Measurements from ENCODE around the gene SMYD2. TPM values are rescaled to one million over a fixed set of nuclear protein-coding genes. Genes with fewer than 3 reads are reported as not detected.

SMYD2 gene
- total and polyA plus RNA-seq, 5 experiments from 2014 or later = 37.2 to 41.9 (median 39.5) TPM

DNA sequence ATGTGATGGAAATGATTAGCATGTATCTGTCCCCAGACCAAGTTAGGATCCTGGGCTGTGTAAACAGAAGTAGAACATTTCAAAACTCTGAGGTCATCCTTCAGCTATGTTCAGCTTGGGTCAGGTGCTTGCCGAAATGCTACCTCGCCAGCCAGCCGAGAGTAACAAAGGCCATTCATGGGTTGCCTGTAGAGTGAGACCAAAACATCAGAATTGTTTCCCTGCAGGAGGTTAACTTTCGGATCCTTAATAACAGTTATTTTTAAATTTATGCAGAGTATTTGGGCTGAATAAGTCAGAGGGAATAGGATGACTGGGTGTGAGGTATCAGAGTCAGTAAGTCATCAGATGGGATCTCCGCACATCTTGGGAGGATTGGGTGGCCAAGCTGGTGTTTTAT lies 35.6 kb downstream of the SMYD2 start:
- DNase-seq = no peak
- ATAC-seq = no peak
- Mint-ChIP-seq H3K27me3 (no peaks in the 10 kb centered on the region), H3K36me3 (peaks cover 0 to 73% (median 15%) of the 10 kb centered on the region in 3 donors), H3K4me3 (no peak overlapping the region), H3K9me3 (no peaks in the 10 kb centered on the region), H3K27ac (no peak overlapping the region), H3K4me1 (peaks cover 4 to 11% (median 8%) of the 10 kb centered on the region in 4 donors)
- POLR2A ChIA-PET = no interaction called here

DNA sequence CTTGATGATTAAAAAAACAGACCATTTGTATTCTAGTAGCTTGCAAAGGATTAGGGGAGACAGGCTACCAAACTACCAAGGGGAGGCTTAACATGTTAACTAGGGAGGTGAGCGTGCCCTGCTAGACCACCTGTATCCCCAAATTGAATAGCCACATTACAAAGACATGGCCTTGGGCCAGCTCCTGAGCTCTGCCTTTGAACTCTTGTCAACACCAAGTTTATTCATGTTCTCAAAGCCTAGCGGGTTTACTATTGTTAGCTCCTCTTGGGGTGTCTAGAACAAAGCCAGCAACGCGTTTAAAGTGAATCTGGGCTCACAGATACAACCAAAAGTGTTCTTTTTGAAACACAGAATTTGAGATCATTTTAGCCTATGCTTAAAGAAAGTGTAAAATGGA lies 36.3 kb downstream of the SMYD2 start:
- DNase-seq (no peak), ATAC-seq (no peak)
- H3K4me1 Mint-ChIP-seq = peaks cover 0 to 9% (median 3%) of the 10 kb centered on the region in 4 donors
- no peak overlapping the region for H3K4me3 Mint-ChIP-seq
- H3K27ac Mint-ChIP-seq = peak overlapping the region in 2 of 10 donors; percentile 52 to 57
- peaks cover 0 to 80% (median 17%) of the 10 kb centered on the region in 3 donors for H3K36me3 Mint-ChIP-seq
- POLR2A ChIA-PET = no interaction called here
- no peaks in the 10 kb centered on the region for H3K9me3 Mint-ChIP-seq
- no peaks in the 10 kb centered on the region for H3K27me3 Mint-ChIP-seq

DNA sequence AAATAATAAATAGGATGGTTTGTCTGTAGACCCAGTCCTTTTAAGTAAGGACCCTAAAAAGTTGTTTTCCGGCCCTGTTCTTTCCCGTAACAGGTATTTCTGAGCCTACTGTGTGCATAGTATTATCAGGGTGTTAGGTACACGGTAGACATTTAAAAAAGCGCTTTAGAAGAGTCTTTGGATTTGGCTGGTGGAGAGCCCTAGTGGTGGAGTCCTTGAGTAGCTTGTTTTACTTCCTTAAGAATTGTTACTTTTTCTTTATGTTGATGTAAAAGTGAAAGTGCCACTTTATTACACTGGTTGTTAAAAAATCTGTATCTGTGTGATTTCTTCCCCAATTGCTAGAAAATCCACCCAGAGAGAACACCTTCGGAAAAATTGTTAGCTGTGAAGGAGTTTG lies 36.8 kb downstream of the SMYD2 start:
- POLR2A ChIA-PET = no interaction called here
- DNase-seq = no peak
- no peaks in the 10 kb centered on the region for H3K27me3 Mint-ChIP-seq
- peaks cover 0 to 7% (median under 1%) of the 10 kb centered on the region in 4 donors for H3K4me1 Mint-ChIP-seq
- no peak overlapping the region for H3K27ac Mint-ChIP-seq
- H3K9me3 Mint-ChIP-seq = no peaks in the 10 kb centered on the region
- peaks cover 0 to 80% (median 17%) of the 10 kb centered on the region in 3 donors for H3K36me3 Mint-ChIP-seq
- ATAC-seq = no peak
- no peak overlapping the region for H3K4me3 Mint-ChIP-seq

DNA sequence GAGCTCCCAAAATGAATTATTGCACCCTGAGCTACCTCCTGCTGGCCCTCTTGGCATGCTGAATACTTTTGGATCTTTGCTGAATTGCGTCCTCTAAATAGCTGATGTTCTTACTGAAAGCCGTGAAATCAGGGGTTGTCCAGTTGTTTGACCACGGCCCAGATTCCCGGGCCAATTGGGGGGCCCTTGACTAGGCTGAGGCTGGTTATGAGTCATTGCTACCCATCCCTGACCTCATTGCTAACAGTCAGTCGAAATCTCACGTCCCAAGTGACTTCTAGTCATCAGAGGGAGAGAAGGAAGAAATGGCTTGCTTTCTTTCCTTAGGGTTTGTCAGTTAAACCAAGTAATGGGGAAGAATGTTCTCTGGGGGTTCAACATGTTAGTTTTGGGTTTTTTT lies 37.4 kb downstream of the SMYD2 start:
- POLR2A ChIA-PET = no interaction called here
- ATAC-seq = no peak
- Mint-ChIP-seq H3K4me1 (peaks cover 0 to 7% (median 0%) of the 10 kb centered on the region in 4 donors), H3K27ac (no peak overlapping the region), H3K9me3 (no peaks in the 10 kb centered on the region), H3K27me3 (no peaks in the 10 kb centered on the region), H3K36me3 (peaks cover 0 to 84% (median 17%) of the 10 kb centered on the region in 3 donors), H3K4me3 (no peak overlapping the region)
- DNase-seq = no peak

DNA sequence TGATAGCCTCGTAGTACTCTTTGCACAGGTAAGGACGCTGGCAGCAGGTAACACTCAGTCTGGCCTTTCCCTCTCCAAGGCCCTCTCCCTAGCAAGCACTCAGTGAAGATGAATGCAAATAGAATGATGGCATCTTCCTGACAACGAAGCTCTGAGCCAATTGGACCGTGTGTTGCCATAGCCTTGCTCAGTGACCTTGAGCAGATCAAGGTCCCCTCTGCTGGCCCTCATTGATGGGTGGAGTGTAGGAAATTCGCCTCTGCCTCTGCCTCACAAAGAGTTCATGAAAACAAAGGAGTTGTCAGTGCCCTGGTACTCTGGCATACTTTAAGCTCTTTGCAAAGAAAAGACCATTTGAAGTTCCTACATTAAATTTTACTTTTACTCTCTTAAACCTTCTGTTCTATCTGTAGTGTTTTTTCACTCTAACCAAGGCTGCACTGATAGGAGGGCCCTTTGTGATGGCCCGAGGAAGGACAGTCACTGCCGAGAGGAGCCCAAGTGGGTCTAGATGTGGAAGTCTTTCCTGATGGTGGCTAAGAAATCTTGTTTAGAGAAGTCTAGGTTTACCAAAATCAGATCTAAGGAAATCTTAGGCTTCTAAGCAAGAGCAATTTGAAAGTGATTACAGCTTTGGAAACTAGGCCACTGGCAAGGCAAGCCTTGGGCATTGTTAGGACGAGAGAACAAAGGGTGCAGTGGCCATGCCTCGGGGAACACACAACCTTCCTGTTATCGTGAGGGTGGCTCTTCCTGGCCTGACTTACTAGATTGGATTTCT lies 38.2 kb downstream of the SMYD2 start:
- POLR2A ChIA-PET = no interaction called here
- ATAC-seq = no peak
- peaks cover 0 to 84% (median 17%) of the 10 kb centered on the region in 3 donors for H3K36me3 Mint-ChIP-seq
- H3K4me1 Mint-ChIP-seq = peaks cover 0 to 3% (median 0%) of the 10 kb centered on the region in 4 donors
- H3K4me3 Mint-ChIP-seq = no peak overlapping the region
- H3K9me3 Mint-ChIP-seq = no peaks in the 10 kb centered on the region
- peak overlapping the region in 3 of 10 donors; percentile 3 to 50 (median 36) for H3K27ac Mint-ChIP-seq
- DNase-seq = no peak
- no peaks in the 10 kb centered on the region for H3K27me3 Mint-ChIP-seq

DNA sequence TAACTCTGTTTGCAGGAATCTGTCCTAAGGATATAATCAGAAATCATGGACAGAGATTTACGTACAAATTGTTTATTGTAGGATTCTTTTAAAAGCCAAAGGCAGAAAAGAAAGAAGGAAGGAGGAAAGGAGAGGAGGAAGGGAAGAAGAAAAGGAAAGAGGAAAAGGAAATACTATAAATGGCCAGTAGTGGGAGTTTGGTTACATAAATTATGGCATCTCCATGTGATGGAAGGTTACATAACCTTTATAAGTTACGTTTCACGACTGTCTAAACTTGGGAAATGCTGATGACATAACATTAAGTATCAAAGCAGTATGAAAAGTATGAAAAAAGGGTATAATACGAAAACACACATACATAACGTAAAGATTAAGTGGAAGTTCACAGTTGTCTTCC lies 39.0 kb downstream of the SMYD2 start:
- no peak for ATAC-seq
- H3K27ac Mint-ChIP-seq = peak overlapping the region in 2 of 10 donors; percentile 50 to 73
- no peaks in the 10 kb centered on the region for H3K27me3 Mint-ChIP-seq

DNA sequence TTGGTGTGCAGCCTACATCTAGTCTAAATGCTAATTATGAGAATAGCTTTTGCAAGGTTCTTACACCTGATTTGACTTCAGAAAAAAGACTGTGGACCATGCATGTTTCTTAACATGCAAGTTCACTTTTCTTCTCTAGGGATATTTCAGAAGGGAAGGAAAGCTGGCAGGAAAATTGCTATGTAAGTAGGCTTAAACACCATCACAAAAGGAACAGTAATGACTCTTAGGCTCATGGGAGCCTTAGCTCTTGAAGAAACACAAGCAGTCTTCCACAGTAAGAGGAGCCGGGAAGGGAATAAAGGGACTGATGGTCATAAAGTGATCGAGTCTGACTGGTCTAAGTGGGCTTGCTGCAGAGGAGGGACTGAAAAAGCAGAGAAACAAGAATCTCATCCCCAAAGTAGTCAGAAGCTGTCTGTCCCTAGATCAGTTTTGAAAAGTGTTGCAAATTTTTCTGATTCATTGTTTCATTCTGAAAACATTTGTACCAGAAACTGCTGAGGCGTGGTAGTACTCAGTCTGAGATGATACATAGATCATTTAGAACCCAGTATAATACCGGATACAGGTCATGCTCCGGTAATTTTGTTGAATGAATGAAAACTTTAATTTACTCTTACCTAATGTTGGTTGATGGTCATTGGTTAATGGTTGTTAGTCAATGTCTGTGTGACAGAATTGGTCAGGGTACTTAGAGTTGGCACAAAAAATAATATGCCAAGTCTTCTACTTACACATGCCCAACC lies 40.9 kb downstream of the SMYD2 start:
- Mint-ChIP-seq H3K4me3 (no peak overlapping the region), H3K27ac (peak overlapping the region in 3 of 10 donors; percentile 11 to 47 (median 43))
- POLR2A ChIA-PET = no interaction called here

More for the DNA sequence above, 39.0 kb downstream of the SMYD2 start:
- POLR2A ChIA-PET = no interaction called here
- DNase-seq = no peak
- Mint-ChIP-seq H3K4me3 (no peak overlapping the region), H3K9me3 (no peaks in the 10 kb centered on the region), H3K36me3 (peaks cover 0 to 85% (median 17%) of the 10 kb centered on the region in 3 donors), H3K4me1 (peaks cover 0 to 3% (median 0%) of the 10 kb centered on the region in 4 donors)

DNA sequence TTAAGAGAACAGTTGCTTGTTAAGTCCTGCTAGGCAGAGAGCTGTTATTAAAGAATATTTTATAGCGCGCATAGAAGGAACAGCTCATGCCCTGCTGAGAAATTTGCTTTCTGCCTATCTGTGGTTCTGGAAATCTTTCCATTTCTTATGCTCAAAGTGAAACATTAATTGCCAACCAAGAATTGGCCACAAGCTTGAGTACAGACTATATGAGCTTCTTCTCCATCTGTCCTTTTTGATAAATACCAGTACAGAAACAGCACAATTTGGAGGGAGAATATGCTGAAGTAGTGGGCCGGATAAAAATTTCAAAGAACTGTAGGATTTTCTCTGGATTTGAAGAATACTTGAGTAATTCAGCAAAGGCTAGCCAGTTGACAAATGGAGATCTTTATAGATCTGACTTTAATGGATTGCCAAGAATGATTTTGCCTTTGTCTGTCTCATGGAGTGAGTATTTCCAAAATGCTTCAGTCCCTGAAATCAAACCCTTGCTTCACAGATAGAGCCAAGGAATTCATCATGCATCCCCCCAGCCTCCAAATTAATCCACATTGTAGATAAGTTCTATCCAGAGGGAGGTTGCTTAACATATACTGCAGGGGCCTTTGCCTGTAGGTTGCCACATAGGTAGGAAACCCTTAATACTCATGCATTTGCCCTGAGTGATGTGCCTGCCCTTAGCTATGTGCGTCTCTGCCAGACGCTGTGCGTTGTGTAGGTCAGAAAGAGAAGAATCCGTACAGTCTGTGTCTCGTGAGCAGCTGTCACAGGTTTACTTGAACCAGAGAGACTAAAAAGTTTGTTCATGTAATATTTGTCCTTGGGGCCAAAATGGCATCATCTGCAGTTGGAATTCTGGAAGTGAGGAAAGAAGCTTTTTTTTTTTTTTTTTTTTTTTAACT lies 44.2 kb downstream of the SMYD2 start:
- H3K36me3 Mint-ChIP-seq = peaks cover 0 to 67% (median 7%) of the 10 kb centered on the region in 3 donors
- no peaks in the 10 kb centered on the region for H3K9me3 Mint-ChIP-seq
- H3K27ac Mint-ChIP-seq = peak overlapping the region in 2 of 10 donors; percentile 27 to 52
- H3K4me1 Mint-ChIP-seq = no peaks in the 10 kb centered on the region
- POLR2A ChIA-PET = interaction anchor here (0.6 kb wide), 1 partner anchor 323 kb away, joined by 4 read pairs; no protein-coding TSS in a partner anchor
- ATAC-seq (no peak), DNase-seq (no peak)
- no peaks in the 10 kb centered on the region for H3K27me3 Mint-ChIP-seq
- H3K4me3 Mint-ChIP-seq = no peak overlapping the region

More for the DNA sequence above, 40.9 kb downstream of the SMYD2 start:
- H3K27me3 Mint-ChIP-seq = no peaks in the 10 kb centered on the region
- peaks cover 0 to 78% (median 13%) of the 10 kb centered on the region in 3 donors for H3K36me3 Mint-ChIP-seq
- ATAC-seq = no peak
- H3K4me1 Mint-ChIP-seq = no peaks in the 10 kb centered on the region
- DNase-seq = no peak
- no peaks in the 10 kb centered on the region for H3K9me3 Mint-ChIP-seq

DNA sequence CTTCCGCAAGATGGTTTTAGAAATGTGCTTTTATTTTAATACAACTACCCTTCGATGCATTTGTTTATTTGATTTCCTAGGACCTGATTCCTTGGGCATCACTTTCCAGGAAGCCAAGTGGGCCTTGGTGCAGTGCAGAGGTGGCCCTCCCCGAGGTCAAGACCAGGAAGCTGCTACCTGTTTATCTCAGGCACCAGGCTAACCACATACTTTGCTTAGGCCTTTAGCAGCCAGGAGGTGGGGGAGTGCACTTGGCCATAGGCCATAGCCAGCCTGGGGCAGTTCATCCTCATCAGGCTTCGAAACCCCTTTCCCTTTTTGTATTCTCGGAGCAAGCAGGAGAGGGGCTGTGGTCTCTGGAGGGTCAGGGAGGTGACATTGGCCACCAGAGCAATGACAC lies 45.4 kb downstream of the SMYD2 start:
- Mint-ChIP-seq H3K9me3 (no peaks in the 10 kb centered on the region), H3K27ac (peak overlapping the region in 5 of 10 donors; percentile 47 to 72 (median 60)), H3K4me1 (no peaks in the 10 kb centered on the region), H3K27me3 (no peaks in the 10 kb centered on the region), H3K4me3 (no peak overlapping the region), H3K36me3 (peaks cover 0 to 68% (median 7%) of the 10 kb centered on the region in 3 donors)
- ATAC-seq (no peak), DNase-seq (no peak)
- POLR2A ChIA-PET = no interaction called here

DNA sequence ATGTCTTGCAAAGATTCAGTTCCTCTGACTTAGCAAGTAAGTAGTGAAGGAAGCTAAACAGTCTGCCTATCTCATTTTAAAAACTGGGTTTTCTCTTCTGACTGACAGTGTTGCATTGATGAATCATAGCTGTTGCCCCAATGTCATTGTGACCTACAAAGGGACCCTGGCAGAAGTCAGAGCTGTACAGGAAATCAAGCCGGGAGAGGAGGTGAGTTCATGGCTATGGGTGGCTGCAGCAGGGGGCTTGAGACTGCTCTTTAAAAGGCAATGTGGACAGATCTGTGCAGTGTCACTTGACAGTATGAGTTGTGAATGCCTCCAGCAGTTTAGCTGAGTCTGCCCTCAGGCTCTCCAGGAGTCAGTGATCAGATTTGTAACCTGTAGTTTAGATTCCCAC lies 46.6 kb downstream of the SMYD2 start:
- peak overlapping the region in 7 of 10 donors; percentile 4 to 86 (median 54) for H3K27ac Mint-ChIP-seq
- peaks cover 4 to 62% (median 5%) of the 10 kb centered on the region in 3 donors for H3K36me3 Mint-ChIP-seq
- no peak for ATAC-seq
- no peaks in the 10 kb centered on the region for H3K27me3 Mint-ChIP-seq
- POLR2A ChIA-PET = interaction anchor here (1.1 to 2.4 kb wide), 2 partner anchors 66 to 113 kb away, joined by 5 to 15 read pairs; no protein-coding TSS in a partner anchor
- no peaks in the 10 kb centered on the region for H3K9me3 Mint-ChIP-seq
- H3K4me3 Mint-ChIP-seq = no peak overlapping the region
- peaks cover 0 to 3% (median 1%) of the 10 kb centered on the region in 4 donors for H3K4me1 Mint-ChIP-seq
- DNase-seq = no peak

DNA sequence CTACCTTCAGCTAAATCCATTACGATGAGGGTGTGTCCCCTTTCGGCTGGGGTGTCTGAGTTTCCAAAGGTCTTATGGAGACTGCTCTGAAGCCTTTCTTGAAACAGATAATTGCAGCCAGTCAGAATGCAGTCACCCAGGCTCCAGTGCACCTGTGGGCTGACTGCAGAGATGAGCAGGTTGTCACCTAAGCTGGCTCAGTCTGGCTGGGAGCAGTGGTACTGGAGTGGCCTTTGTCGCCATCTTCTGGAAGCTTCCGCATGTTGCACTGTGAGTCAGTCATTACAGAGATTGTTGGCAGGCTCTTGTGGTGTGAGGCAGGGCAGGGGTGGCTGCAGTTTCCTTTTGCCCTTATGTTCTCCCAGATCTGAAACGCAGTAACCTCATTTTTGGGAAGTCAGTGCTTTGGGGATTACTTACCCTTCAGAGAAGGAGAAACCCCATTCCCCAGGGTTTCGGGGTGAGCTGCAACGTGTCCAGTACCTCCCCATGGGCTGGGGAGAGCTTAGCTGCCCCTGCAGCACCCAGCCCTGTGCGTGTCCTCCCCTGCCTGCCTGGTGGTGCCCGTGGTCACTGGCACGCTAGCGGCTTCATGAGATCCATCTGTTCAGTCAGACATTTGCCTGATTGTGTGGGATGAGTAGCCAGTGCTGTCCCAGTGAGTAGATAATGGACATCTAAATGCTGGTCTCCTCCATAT lies 48.0 kb downstream of the SMYD2 start:
- ATAC-seq (peak; percentile 97 to 99), DNase-seq (peak; percentile 54 to 87 (median 72))
- Mint-ChIP-seq H3K27ac (peak overlapping the region in 2 of 10 donors; percentile 52 to 79), H3K9me3 (no peaks in the 10 kb centered on the region), H3K36me3 (peaks cover 4 to 54% (median 5%) of the 10 kb centered on the region in 3 donors), H3K27me3 (no peaks in the 10 kb centered on the region), H3K4me3 (no peak overlapping the region), H3K4me1 (peaks cover 0 to 3% (median 1%) of the 10 kb centered on the region in 4 donors)
- POLR2A ChIA-PET = interaction anchor here (1.4 to 2.4 kb wide), 2 partner anchors 48 to 68 kb away, joined by 5 to 15 read pairs; partner anchors contain the start of gene SMYD2
